GM12872 (cell line): ENCODE measurements around the gene MLYCD.

Experiments
- TF ChIP-seq, protein P1 (sequence below): IDR thresholded peaks from 3 replicates; pipeline ENCODE4 v1.5.1; 2011; ENCODE audit warnings: low read depth, mild to moderate bottlenecking, low read length, moderate library complexity; ENCODE audit not compliant: insufficient read depth

Gene MLYCD

GRCh38 chr16:83856792-83857191 lies 42.1 kb upstream of the MLYCD start:
- TF ChIP-seq, protein P1, sequence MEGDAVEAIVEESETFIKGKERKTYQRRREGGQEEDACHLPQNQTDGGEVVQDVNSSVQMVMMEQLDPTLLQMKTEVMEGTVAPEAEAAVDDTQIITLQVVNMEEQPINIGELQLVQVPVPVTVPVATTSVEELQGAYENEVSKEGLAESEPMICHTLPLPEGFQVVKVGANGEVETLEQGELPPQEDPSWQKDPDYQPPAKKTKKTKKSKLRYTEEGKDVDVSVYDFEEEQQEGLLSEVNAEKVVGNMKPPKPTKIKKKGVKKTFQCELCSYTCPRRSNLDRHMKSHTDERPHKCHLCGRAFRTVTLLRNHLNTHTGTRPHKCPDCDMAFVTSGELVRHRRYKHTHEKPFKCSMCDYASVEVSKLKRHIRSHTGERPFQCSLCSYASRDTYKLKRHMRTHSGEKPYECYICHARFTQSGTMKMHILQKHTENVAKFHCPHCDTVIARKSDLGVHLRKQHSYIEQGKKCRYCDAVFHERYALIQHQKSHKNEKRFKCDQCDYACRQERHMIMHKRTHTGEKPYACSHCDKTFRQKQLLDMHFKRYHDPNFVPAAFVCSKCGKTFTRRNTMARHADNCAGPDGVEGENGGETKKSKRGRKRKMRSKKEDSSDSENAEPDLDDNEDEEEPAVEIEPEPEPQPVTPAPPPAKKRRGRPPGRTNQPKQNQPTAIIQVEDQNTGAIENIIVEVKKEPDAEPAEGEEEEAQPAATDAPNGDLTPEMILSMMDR = no peak

DNA sequence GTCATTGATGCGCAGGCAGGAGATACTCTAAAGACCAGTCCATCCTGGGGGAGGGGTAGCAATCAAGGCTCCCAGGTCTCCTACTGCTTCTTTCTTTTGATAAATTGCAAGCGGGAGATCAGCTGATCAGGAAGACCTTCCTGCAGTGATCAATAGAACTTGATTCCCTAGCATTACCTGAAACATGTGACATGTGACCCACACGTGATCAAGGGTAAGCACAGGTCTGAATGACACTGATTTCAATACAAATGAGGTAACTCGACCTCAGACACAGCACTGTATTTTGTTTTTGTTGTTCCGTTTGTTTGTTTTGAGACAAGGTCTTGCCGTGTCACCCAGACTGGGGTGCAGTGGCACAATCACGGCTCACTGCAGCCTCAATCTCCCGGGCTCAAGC lies 39.6 kb upstream of the MLYCD start:
- TF ChIP-seq, protein P1 = no peak

DNA sequence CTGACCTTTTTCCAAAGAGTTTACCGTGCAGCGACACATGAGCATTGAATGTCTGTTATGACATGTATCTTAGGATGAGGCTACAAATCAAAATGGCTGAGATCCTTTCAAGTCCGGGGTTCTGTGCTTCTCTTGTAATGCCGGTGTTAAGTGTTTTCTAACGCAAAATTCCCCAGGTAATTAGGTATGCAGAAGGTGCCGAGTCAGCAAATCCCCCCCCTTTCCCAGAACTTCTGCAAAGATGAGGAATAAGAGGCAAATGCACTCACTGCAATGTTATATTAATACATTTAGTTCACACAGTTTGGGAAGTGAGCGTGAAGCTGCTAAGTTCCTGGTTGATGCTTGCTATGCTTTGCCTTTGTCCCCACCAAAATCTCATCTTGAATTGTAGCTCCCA lies 36.3 kb upstream of the MLYCD start:
- TF ChIP-seq, protein P1 = no peak

- TF ChIP-seq, protein P1 = no peak
These were observed 35.2 kb upstream of the MLYCD start for GRCh38 chr16:83863682-83864081.

DNA sequence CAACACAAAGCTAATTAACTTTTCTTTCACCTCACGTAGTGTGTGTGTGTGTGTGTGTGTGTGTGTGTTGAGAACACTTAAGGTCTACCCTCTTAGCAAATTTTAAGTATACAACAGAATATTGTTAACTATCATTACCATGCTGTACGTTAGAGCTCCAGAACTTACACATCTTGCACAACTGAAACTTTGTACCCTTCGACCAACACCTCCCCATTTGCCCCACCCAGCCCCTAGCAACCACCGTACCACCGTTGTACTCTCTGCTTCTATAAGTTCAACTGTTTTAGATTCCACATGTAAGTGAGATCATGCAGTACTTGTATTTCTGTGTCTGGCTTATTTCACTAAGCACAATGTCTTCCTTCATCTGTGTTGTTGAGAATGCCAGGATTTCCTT lies 28.1 kb upstream of the MLYCD start:
- TF ChIP-seq, protein P1 = no peak

DNA sequence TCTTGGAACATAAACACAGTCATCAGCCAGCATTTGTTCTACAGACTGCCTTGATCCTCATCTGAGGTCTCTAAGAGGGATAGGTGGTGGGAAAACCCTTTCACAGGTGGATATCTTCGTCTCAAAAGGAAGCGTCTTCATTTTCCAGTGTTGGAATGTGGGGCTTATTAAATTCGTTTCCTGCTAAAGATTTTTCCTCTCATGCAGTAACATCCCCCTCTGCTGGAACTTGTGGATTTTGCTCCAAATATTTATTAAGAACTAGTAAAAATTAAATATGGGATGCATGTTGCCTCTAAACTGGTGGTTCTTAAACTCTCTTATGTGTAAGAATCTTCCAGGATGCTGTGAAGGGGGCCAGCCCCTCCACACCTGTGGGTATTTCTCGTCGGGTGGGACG lies 20.1 kb upstream of the MLYCD start:
- TF ChIP-seq, protein P1 = no peak

- TF ChIP-seq, protein P1 = no peak
These were observed 16.6 kb upstream of the MLYCD start for GRCh38 chr16:83882163-83882885.
